Left kidney (tissue), 2 donors: ENCODE data around the gene ESM1. TPM values are rescaled to one million over a fixed set of nuclear protein-coding genes. Genes with fewer than 3 reads are reported as not detected.

Experiments used
- DNase-seq: peaks from one replicate; pipeline ENCODE4 v3.0.0-alpha.2; 2013
- polyA plus RNA-seq: library from polyadenylated mRNA; unstranded; fragments of 120-200 nt; gene quantifications from one replicate; pipeline ENCODE4 v1.2.1, GENCODE V29; 2013; ENCODE audit not compliant: insufficient read length

The ESM1 gene
- polyA plus RNA-seq, 1 donor, result 8.8 TPM

- DNase-seq, result no peak
Measured at GRCh38 chr5:54988218-54988617, 2.8 kb upstream of the ESM1 start.

- no peak for DNase-seq
Measured at GRCh38 chr5:54986269-54986654, 869 bp upstream of the ESM1 start.

- DNase-seq, result no peak
Measured at GRCh38 chr5:54981928-54982327, 3.5 kb downstream of the ESM1 start.

- no peak for DNase-seq
Measured at GRCh38 chr5:54975701-54976100, 9.7 kb downstream of the ESM1 start.

GRCh38 chr5:54969856-54970828 is 15.3 kb downstream of the ESM1 start:
- DNase-seq, result no peak

- no peak for DNase-seq
Measured at GRCh38 chr5:54969242-54969641, 16.2 kb downstream of the ESM1 start.

- DNase-seq, result no peak
Measured at GRCh38 chr5:54965806-54966205, 19.6 kb downstream of the ESM1 start.

- no peak for DNase-seq
Measured at GRCh38 chr5:54964405-54964804, 21.0 kb downstream of the ESM1 start.

GRCh38 chr5:54959673-54960418 is 25.5 kb downstream of the ESM1 start:
- no peak for DNase-seq

- no peak for DNase-seq
Measured at GRCh38 chr5:54956922-54957321, 28.5 kb downstream of the ESM1 start.

GRCh38 chr5:54947187-54947586 is 38.2 kb downstream of the ESM1 start:
- no peak for DNase-seq

GRCh38 chr5:54946306-54946819 is 39.0 kb downstream of the ESM1 start:
- no peak for DNase-seq

- DNase-seq, result peak; percentile 36
Measured at GRCh38 chr5:54944364-54944763, 41.0 kb downstream of the ESM1 start.

- DNase-seq, result no peak
Measured at GRCh38 chr5:54942064-54942778, 43.2 kb downstream of the ESM1 start.

- no peak for DNase-seq
Measured at GRCh38 chr5:54936201-54936600, 49.2 kb downstream of the ESM1 start.

- DNase-seq, result no peak
Measured at GRCh38 chr5:54932789-54933188, 52.6 kb downstream of the ESM1 start.

GRCh38 chr5:54930736-54931135 is 54.7 kb downstream of the ESM1 start:
- no peak for DNase-seq

Other genes with a start within 250 kb of the ESM1 start
- gene GZMK, start 38.7 kb upstream of the ESM1 start, polyA plus RNA-seq, result 0.15 TPM
- 0.37 TPM for gene GZMA, start 117.1 kb upstream of the ESM1 start, polyA plus RNA-seq
- gene GPX8, start 174.6 kb upstream of the ESM1 start, polyA plus RNA-seq, result 90.2 TPM
- gene CDC20B, start 187.6 kb upstream of the ESM1 start, polyA plus RNA-seq, result 0.62 TPM
- gene MCIDAS, start 241.7 kb upstream of the ESM1 start, polyA plus RNA-seq, result 0.71 TPM
- gene CCNO, start 248.0 kb upstream of the ESM1 start, polyA plus RNA-seq, result 6.5 TPM